Naive B cell (primary cell): ENCODE measurements around the gene PDGFB. TPM values are rescaled to one million over a fixed set of nuclear protein-coding genes. Genes with fewer than 3 reads are reported as not detected.

Experiments used
- ATAC-seq, 2 donors: fragments of 150-1000 bp; cut with Tn5 transposase; 2 replicates each; pipeline ENCODE4 v1.10.0; 2021; ENCODE audit warnings: low read depth in 2 of 2, mild to moderate bottlenecking in 2 of 2, moderate library complexity in 2 of 2
- DNase-seq: peaks from one replicate; pipeline ENCODE4 v3.0.0; 2022
- H3K27ac Mint-ChIP-seq, 6 donors: one replicate each; pipeline ENCODE4 v1.8.0; 2020 to 2022; ENCODE audit warnings: mild to moderate bottlenecking in 6 of 6, mixed read lengths in 6 of 6, moderate library complexity in 5 of 6, inconsistent platforms in 2 of 6
- H3K27me3 Mint-ChIP-seq, 3 donors: one replicate each; pipeline ENCODE4 v1.8.0; 2021 to 2022; ENCODE audit warnings: mixed read lengths in 3 of 3, mild to moderate bottlenecking in 1 of 3
- H3K36me3 Mint-ChIP-seq, 2 donors: one replicate each; pipeline ENCODE4 v1.8.0; 2020 to 2022; ENCODE audit warnings: mixed read lengths in 2 of 2, inconsistent platforms in 1 of 2, mild to moderate bottlenecking in 1 of 2
- H3K4me1 Mint-ChIP-seq, 3 donors: one replicate each; pipeline ENCODE4 v1.8.0; 2020 to 2022; ENCODE audit warnings: mixed read lengths in 3 of 3, inconsistent platforms in 1 of 3, mild to moderate bottlenecking in 1 of 3, moderate library complexity in 1 of 3
- H3K4me3 Mint-ChIP-seq, 8 donors: one replicate each; pipeline ENCODE4 v1.8.0; 2020 to 2022; ENCODE audit warnings: mild to moderate bottlenecking in 8 of 8, mixed read lengths in 8 of 8, moderate library complexity in 8 of 8, inconsistent platforms in 2 of 8
- H3K9me3 Mint-ChIP-seq, 7 donors: one replicate each; pipeline ENCODE4 v1.8.0; 2020 to 2022; ENCODE audit warnings: mixed read lengths in 7 of 7, mild to moderate bottlenecking in 5 of 7, inconsistent platforms in 2 of 7, moderate library complexity in 1 of 7
- polyA plus RNA-seq, 6 donors: library from polyadenylated mRNA; unstranded; fragments of 300-500 nt; fragmentation: Illumina TruSeq; gene quantifications; one replicate each; pipeline ENCODE4 v1.2.3, GENCODE V29; 2021; ENCODE audit warnings: low read depth in 6 of 6

The PDGFB gene
- polyA plus RNA-seq, 6 donors from 2014 or later: not detected

DNA sequence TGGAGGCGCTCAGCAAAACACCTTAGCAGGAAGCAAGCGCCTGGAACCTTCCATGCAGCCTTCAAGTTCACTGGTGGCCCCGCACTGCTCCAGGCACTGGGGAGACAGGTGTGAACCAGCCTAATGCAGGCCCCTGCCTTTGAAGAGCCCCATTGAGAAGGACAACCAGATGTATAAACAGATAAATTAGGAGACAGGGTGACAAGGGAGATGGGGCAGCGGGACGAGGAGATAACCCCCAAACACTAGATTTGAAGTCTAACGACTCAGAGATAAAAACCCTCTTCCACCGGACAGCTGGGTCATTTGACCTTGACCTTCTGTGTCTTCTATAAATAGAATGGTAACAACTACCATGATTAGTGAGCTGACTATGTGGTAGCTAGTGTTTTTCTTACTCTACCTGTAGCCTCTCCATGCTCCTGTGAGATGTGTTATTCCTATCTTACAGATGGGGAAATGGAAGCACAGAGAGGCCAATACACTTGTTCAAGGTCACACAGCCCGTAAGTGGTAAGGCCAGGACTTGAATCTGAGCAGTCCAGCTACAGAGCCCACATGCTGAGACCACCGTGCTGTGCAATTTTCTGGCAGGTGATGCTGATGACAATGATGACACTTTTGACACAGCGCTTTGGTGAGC lies 2.0 kb upstream of the PDGFB start:
- H3K4me1 Mint-ChIP-seq: peaks cover 11 to 25% (median 21%) of the 10 kb centered on the region in 3 donors
- no peak overlapping the region for H3K4me3 Mint-ChIP-seq
- H3K27ac Mint-ChIP-seq: no peak overlapping the region
- peaks cover 43 to 82% (median 79%) of the 10 kb centered on the region in 3 donors for H3K27me3 Mint-ChIP-seq
- peaks cover 0 to 2% (median 0%) of the 10 kb centered on the region in 7 donors for H3K9me3 Mint-ChIP-seq
- ATAC-seq (no peak), DNase-seq (no peak)
- H3K36me3 Mint-ChIP-seq: no peaks in the 10 kb centered on the region

DNA sequence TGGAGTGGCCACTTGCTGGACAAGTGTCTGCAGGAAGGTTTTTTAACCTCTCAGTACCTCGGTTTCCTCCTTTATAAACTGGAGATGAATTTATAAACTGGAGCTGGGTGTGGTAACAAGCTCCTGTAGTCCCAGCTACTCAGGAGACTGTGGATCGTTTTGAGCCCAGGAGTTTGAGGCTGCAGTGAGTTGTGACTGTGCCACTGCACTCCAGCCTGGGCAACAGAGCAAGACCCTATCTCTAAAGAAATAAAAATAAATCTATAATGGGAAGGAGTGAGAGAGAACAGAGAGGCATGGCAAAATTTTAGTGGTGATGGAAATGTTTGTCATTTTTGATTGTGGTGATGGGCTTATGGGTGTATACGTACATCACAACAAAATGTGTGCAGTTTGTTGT lies 1.4 kb upstream of the PDGFB start:
- Mint-ChIP-seq H3K27me3 (peaks cover 43 to 82% (median 79%) of the 10 kb centered on the region in 3 donors), H3K9me3 (peaks cover 0 to 4% (median 0%) of the 10 kb centered on the region in 7 donors), H3K4me1 (peaks cover 17 to 31% (median 26%) of the 10 kb centered on the region in 3 donors), H3K36me3 (no peaks in the 10 kb centered on the region), H3K27ac (no peak overlapping the region), H3K4me3 (peak overlapping the region in 3 of 8 donors; percentile 3 to 71 (median 47))
- DNase-seq (no peak), ATAC-seq (no peak)

DNA sequence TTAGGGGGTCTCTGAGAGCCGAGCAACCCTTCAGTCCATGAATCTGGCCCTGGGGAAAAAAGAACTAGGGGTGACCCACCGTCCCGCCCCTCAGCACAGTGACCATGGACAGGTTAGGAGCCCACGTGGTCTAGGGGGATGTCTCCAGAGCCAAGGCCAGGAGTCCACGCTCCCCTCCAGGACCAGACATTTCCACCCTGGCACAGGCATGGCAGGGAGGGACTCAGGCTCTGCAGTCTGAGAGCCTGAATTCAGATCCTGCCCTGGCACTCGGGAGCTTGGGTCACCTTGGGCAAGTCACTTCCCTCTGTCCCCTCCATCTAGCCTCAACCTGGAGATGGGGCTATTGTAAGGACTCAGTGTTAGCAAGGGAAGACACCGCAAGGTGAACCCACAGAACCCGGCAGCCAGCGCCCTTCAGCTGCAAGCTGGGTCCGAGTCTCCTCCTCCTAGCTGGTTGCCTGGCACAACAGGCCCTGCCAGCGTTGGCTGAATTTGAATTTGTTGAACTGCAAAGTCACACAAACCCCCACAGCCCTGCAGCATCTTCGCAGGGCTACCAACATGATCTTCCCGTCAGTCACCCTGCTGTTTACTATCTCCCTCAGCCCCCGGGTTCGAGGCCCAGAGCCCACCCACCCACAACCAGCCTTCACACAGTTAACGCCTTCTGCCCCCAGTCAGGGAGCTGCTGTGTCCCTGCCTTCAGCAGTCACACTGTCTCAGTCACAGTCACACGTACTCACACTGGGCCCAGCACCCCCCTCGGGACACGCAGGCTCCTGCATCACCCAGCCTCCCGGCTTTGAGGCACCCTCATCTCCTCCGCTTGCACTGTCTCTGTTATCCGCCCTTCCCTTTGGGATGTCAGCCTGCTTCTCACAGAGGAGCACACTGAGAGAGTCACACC lies 603 bp upstream of the PDGFB start:
- ATAC-seq (no peak), DNase-seq (no peak)
- peak overlapping the region; percentile 3 to 88 (median 72) for H3K4me3 Mint-ChIP-seq
- peaks cover 0 to 4% (median 0%) of the 10 kb centered on the region in 7 donors for H3K9me3 Mint-ChIP-seq
- H3K27ac Mint-ChIP-seq: no peak overlapping the region
- peaks cover 23 to 40% (median 35%) of the 10 kb centered on the region in 3 donors for H3K4me1 Mint-ChIP-seq
- peaks cover 45 to 82% (median 79%) of the 10 kb centered on the region in 3 donors for H3K27me3 Mint-ChIP-seq
- H3K36me3 Mint-ChIP-seq: no peaks in the 10 kb centered on the region

DNA sequence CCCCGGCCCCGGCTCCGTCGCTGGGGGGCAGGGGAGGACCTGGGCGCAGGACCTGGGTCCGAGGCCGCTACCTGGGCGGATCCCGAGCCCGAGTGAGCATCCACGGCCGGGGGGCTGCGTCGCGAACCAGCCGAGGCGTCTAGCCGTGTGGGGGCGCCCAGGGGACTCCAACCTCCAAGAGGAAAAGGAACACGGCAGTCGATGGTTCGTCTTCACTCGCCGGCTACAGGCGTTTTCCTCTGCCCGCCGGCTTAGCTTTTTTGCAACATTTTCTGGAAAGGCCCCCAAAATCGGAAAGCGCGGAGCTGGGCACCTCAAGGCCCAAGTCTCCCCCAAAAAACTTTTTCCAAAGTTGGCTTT lies 666 bp downstream of the PDGFB start:
- peaks cover 23 to 44% (median 37%) of the 10 kb centered on the region in 3 donors for H3K4me1 Mint-ChIP-seq

DNA sequence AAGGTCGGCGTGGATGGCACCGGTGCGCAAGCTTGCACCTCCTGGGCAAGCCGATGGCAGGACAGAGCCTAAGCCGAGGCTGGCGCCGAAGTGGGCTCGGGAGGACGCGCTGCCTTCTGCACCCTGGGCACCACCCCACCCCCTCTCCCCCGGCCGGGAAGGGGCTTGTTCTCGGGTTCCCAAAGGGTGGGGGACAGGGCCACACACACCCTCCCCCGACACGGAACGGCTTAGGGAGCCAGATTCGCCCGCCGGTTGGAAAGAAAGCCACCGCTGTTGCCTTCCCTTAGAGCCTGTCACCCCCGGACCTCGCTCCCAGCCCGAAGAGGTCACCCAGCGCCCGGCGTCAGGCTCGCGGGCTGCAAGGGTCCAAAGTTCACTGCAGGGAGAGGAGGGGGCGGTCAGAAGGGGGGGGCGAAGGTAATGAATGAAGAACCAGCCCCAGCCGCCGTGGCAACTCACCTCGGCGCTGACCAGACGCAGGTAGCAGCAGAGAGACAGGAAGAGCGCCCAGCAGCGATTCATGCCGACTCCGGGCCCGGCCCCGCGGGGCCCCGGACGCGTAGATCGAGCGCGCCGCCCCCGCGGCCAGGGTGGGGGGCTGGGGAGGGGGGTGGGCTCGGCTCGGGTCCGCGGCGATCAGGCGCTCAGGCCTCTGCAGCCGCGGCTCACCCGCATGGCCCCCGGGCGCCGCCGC lies 1.2 kb downstream of the PDGFB start:
- DNase-seq (no peak), ATAC-seq (no peak)
- peak overlapping the region; percentile 54 to 87 (median 78) for H3K4me3 Mint-ChIP-seq
- no peaks in the 10 kb centered on the region for H3K36me3 Mint-ChIP-seq
- peaks cover 23 to 44% (median 37%) of the 10 kb centered on the region in 3 donors for H3K4me1 Mint-ChIP-seq
- peaks cover 52 to 82% (median 79%) of the 10 kb centered on the region in 3 donors for H3K27me3 Mint-ChIP-seq
- H3K27ac Mint-ChIP-seq: peak overlapping the region in 1 of 6 donors; percentile 89
- H3K9me3 Mint-ChIP-seq: peaks cover 0 to 4% (median 0%) of the 10 kb centered on the region in 7 donors

More for the DNA sequence above, 666 bp downstream of the PDGFB start:
- peaks cover 46 to 82% (median 79%) of the 10 kb centered on the region in 3 donors for H3K27me3 Mint-ChIP-seq
- peaks cover 0 to 4% (median 0%) of the 10 kb centered on the region in 7 donors for H3K9me3 Mint-ChIP-seq
- H3K36me3 Mint-ChIP-seq: no peaks in the 10 kb centered on the region
- H3K4me3 Mint-ChIP-seq: peak overlapping the region in 7 of 8 donors; percentile 52 to 84 (median 76)
- DNase-seq (no peak), ATAC-seq (no peak)
- H3K27ac Mint-ChIP-seq: no peak overlapping the region

DNA sequence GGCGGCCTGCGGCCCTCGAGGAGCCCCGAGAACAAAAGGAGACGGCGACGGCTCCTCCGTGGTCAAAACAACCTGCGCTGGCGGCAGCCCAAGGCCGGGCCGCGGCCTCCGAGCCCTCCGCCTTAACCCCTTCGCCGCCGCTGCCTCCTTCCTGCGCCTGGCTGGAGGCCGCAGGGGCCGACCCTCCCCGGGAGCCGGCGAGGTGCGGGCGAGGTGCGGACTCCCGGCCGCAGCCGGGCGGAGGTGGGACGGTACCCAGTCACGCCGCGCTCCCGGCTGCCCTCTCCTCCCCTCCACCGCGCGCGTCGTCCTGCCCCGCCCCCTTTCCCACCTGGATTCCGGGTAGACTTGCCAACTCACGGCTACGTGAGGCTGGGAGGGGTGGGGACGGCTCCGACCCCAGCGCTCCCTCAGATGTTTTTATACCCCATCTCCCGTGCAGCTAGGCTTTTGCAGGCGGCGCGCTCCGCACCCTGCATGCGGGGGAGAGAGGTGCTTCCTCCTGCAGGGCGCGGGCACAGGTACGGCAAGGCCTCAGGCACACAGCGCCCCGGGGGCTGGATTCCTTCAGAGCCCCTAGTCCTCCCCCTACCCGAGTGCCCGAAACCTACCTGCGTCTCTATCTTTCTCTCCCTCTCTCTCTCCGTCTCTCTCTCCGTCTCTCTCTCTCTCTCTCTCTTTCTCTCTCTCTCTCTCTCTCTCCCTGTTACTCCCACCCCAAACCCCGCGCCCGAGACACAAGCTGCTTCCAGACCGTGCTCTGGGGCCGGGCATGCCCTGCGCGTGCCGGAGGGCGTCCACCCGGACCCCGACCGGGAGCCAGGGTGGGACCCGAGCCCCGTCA lies 2.0 kb downstream of the PDGFB start:
- peaks cover 23 to 44% (median 38%) of the 10 kb centered on the region in 3 donors for H3K4me1 Mint-ChIP-seq

DNA sequence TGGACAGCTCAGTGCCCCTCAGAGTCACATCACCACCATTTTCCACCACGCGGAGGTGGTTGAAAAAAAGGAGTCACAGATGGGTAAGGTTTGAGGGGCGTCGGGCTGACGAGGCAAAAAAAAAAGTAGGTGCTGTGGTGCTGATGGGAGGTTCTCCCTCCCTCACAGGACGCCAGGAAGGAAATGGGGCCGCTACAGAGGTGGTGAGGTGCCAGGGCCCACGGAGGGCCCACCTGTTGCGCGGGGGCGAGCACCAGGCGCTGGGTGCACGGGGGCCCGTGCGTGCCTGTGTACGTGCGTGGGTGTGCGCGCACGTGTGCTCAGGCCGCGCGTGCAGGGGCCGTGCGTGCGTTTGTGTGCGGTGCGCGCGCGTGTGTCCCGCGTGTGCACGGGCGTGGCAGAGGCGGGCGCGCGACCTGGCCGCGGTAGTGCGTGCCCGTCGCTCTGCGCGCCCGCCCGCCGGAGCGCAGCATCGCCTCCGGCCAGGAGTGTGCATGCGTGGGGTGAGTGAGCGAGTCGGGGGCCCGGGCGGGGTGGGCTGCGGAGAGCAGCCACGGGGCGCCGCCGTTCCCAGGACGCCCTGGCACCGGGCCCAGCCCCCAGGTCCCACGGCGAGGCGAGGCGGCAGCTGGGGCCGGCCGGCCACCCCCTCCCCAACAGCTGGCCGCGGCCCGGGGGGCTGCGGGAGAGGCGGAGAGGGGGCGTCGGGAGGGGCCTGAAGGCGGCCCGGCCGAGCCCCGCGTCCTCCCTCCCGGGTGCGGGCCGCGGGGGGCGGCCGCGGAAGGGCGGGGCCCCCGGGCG lies 2.8 kb downstream of the PDGFB start:
- Mint-ChIP-seq H3K4me1 (peaks cover 30 to 52% (median 47%) of the 10 kb centered on the region in 3 donors), H3K36me3 (no peaks in the 10 kb centered on the region), H3K4me3 (peak overlapping the region; percentile 79 to 92 (median 86)), H3K27ac (peak overlapping the region in 4 of 6 donors; percentile 54 to 91 (median 67)), H3K9me3 (peaks cover 0 to 4% (median 0%) of the 10 kb centered on the region in 7 donors), H3K27me3 (peaks cover 61 to 82% (median 79%) of the 10 kb centered on the region in 3 donors)
- peak; percentile 46 to 55 for ATAC-seq
- DNase-seq: no peak

More for the DNA sequence above, 2.0 kb downstream of the PDGFB start:
- DNase-seq: no peak
- peaks cover 0 to 4% (median 0%) of the 10 kb centered on the region in 7 donors for H3K9me3 Mint-ChIP-seq
- ATAC-seq: peak; percentile 20 to 33
- peaks cover 59 to 82% (median 79%) of the 10 kb centered on the region in 3 donors for H3K27me3 Mint-ChIP-seq
- peak overlapping the region; percentile 54 to 84 (median 82) for H3K4me3 Mint-ChIP-seq
- H3K27ac Mint-ChIP-seq: peak overlapping the region in 2 of 6 donors; percentile 49 to 89
- H3K36me3 Mint-ChIP-seq: no peaks in the 10 kb centered on the region

DNA sequence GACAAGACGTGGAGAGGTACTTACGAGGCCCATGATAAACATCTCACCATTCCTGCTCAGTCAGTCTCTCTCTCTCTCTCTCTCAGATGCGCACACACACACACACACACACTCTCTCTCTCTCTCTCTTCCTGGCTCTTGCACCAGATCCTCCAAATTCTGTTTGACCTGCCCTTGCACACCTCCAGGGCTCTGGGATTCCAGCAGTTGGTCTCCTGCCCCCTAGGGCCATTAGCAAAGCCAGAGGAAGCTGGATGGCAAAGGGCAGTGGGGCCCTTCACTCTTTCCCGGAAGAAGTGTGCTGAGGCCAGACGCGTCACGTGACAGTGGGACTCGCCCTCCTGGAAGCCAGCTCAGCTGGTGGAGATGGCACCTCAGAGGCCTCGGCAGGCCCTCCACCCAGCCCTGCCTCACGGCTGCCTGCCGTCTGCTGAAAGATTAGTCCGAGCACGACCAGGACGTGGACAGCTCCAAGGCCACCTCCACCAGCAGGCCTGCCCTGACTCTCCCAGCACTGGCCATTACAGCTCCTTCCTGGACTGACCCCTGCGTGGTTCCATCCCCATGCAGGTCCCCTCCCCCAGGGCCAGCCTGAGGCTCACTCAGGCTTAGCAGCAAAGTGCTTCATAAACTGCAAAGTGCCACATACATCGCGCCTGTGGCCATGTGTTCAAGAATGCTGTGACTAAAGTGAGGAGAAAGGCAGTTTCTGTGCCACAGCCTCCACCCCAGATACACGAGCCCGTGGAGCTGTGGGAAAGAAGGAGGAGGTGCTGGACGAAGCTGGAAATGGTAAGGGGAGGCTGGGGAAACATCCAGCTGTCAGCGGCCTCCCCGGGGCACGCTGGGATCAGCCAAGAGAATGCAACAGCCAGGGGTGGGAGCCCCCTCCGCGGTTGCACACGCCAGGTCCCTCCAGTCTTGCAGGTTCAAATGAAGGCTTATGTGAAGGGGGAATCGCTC lies 3.7 kb downstream of the PDGFB start:
- DNase-seq: no peak
- Mint-ChIP-seq H3K4me1 (peaks cover 37 to 61% (median 55%) of the 10 kb centered on the region in 3 donors), H3K27ac (peak overlapping the region in 4 of 6 donors; percentile 49 to 91 (median 67)), H3K4me3 (peak overlapping the region; percentile 79 to 92 (median 86)), H3K36me3 (no peaks in the 10 kb centered on the region), H3K27me3 (peaks cover 63 to 82% (median 79%) of the 10 kb centered on the region in 3 donors), H3K9me3 (peaks cover 0 to 4% (median 0%) of the 10 kb centered on the region in 7 donors)
- ATAC-seq: no peak

DNA sequence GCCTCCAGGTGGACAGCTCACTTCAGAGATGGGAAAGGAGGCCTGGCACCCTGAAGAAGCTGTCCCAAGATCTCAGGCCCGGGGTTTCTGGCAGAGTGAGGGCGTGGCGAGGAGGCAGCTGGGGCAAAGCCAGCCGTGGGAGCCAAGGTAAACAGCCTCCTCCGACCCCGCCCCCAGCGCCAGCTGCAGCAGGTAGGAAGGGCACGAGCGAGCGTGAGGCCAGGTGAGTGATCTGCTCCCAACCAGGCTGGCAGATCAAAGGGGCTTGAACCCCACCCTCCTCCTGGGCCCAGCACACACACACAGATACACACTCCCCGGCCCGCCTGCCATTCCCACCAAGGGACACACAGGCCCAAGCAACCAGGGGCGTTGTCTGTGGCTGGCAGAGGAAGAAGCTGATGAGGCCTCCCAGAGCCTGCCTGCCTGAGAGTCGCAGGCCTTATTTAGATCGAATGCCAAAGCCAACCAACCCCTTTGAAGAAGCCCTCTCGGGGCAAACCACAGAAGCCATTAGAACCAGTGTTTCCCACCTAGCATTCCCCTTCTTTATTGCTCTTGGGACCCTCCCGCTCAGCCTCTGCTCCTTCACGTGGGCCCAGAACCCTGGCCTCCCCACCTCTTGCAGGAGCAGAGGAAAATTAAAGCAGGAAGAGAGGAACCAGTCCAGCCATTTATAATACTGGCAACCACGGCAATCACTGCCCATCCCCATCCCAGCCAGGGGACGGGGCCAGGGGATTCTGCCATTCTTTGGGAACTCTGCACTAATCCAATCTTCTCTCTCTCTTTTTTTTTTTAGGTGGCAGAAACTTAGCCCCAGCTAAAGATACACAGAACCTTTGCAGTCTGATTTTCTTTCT lies 5.0 kb downstream of the PDGFB start:
- DNase-seq: no peak
- Mint-ChIP-seq H3K9me3 (peaks cover 0 to 4% (median 0%) of the 10 kb centered on the region in 7 donors), H3K4me3 (peak overlapping the region in 2 of 8 donors; percentile 21 to 86), H3K27ac (no peak overlapping the region), H3K4me1 (peaks cover 43 to 63% (median 55%) of the 10 kb centered on the region in 3 donors), H3K27me3 (peaks cover 62 to 87% (median 85%) of the 10 kb centered on the region in 3 donors), H3K36me3 (no peaks in the 10 kb centered on the region)
- ATAC-seq: no peak

DNA sequence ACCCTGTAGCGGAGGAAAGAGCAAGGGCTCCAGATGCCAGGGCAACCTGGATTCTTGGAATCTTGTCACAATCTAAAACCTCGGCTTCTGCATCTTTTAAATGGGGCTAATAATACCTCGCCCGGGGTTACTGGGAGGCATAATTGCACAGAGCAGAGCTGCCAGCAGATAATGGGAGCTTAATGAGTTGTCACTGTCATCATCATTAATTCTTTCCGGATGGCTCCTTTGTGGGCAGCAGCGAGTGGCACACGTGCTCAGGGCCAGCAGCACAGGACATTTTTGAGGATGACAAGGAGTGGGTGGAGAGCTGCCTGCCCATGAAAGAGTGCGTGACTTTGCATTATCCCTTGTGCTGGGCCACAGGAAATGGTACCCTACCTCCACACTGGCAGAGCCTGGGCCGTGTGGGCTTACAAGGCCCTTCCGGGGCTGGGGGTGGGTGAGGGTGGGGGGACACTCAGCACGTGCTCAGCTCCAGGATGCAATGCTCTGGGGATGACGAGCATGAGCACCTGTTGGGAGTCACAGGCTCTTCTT lies 5.7 kb downstream of the PDGFB start:
- H3K9me3 Mint-ChIP-seq: peaks cover 0 to 4% (median 0%) of the 10 kb centered on the region in 7 donors
- ATAC-seq (no peak), DNase-seq (no peak)
- H3K36me3 Mint-ChIP-seq: no peaks in the 10 kb centered on the region
- H3K4me1 Mint-ChIP-seq: peaks cover 51 to 65% (median 58%) of the 10 kb centered on the region in 3 donors
- H3K4me3 Mint-ChIP-seq: peak overlapping the region in 1 of 8 donors; percentile 25
- peak overlapping the region in 1 of 6 donors; percentile 80 for H3K27ac Mint-ChIP-seq
- peaks cover 66 to 95% (median 92%) of the 10 kb centered on the region in 3 donors for H3K27me3 Mint-ChIP-seq
